GM23248 (cell line): ENCODE measurements around the gene TAP1. TPM values are rescaled to one million over a fixed set of nuclear protein-coding genes. Genes with fewer than 3 reads are reported as not detected.

Experiments used
- DNase-seq: peaks from one replicate; pipeline ENCODE4 v3.0.0-alpha.2; 2015
- H2AFZ ChIP-seq: fragments of 200-600 bp; sonication (generic); 2 replicates; pipeline ENCODE4 v1.6.1; 2016; ENCODE audit warnings: antibody characterized with exemption
- H3F3A ChIP-seq: fragments of 200-600 bp; sonication (generic); 2 replicates; pipeline ENCODE4 v1.6.1; 2016; ENCODE audit warnings: mild to moderate bottlenecking, antibody characterized with exemption, mixed run types; ENCODE audit not compliant: insufficient read depth
- H3K27ac ChIP-seq: fragments of 200-600 bp; sonication (generic); 2 replicates; pipeline ENCODE4 v1.5.1; 2016; ENCODE audit warnings: mild to moderate bottlenecking
- H3K27me3 ChIP-seq: fragments of 200-600 bp; sonication (generic); replicated peaks from 2 replicates; pipeline ENCODE4 v1.6.1; 2016; ENCODE audit warnings: mild to moderate bottlenecking; ENCODE audit not compliant: insufficient read depth
- H3K36me3 ChIP-seq: fragments of 200-600 bp; sonication (generic); 2 replicates; pipeline ENCODE4 v1.6.1; 2016; ENCODE audit warnings: low read depth, mild to moderate bottlenecking
- H3K4me1 ChIP-seq: fragments of 200-600 bp; sonication (generic); 2 replicates; pipeline ENCODE4 v1.6.1; 2016; ENCODE audit warnings: mild to moderate bottlenecking; ENCODE audit not compliant: insufficient read depth
- H3K4me2 ChIP-seq: fragments of 200-600 bp; sonication (generic); one replicate; pipeline ENCODE4 v1.6.1; 2016; ENCODE audit warnings: mild to moderate bottlenecking; ENCODE audit not compliant: unreplicated experiment
- H3K4me3 ChIP-seq: fragments of 200-600 bp; sonication (generic); 2 replicates; pipeline ENCODE4 v1.5.1; 2016; ENCODE audit warnings: mild to moderate bottlenecking
- H3K79me2 ChIP-seq: fragments of 200-600 bp; sonication (generic); 2 replicates; pipeline ENCODE4 v1.6.1; 2016; ENCODE audit warnings: mild to moderate bottlenecking; ENCODE audit not compliant: insufficient read depth
- H3K9ac ChIP-seq: fragments of 200-600 bp; sonication (generic); 2 replicates; pipeline ENCODE4 v1.6.1; 2016; ENCODE audit warnings: mild to moderate bottlenecking
- H3K9me2 ChIP-seq: fragments of 200-600 bp; sonication (generic); 2 replicates; pipeline ENCODE4 v1.6.1; 2016; ENCODE audit warnings: mixed run types, mild to moderate bottlenecking, moderate library complexity; ENCODE audit not compliant: insufficient read depth
- H3K9me3 ChIP-seq: fragments of 200-600 bp; sonication (generic); one replicate; pipeline ENCODE4 v1.6.1; 2017; ENCODE audit warnings: low read depth
- H4K20me1 ChIP-seq: fragments of 200-600 bp; sonication (generic); 2 replicates; pipeline ENCODE4 v1.6.0; 2016; ENCODE audit not compliant: insufficient read depth
- EZH2 ChIP-seq: fragments of 200-600 bp; sonication (generic); IDR thresholded peaks from 2 replicates; pipeline ENCODE4 v1.6.1; 2018; ENCODE audit warnings: antibody characterized with exemption, mild to moderate bottlenecking; ENCODE audit not compliant: insufficient read depth, poor library complexity, severe bottlenecking
- EZH2phosphoT487 ChIP-seq: fragments of 200-600 bp; sonication (generic); IDR thresholded peaks from 2 replicates; pipeline ENCODE4 v1.6.1; 2018; ENCODE audit warnings: antibody characterized with exemption, moderate library complexity, mild to moderate bottlenecking, low read depth; ENCODE audit not compliant: insufficient read depth
- WGBS, 2 experiments: methylation state at CpG; one replicate each; pipeline ENCODE4 v1.1.6; 2015 to 2017; ENCODE audit warnings: low lambda C conversion rate in 2 of 2, low coverage in 1 of 2; ENCODE audit errors: missing lambda C conversion rate in 2 of 2; 5-methylcytosine and 5-hydroxymethylcytosine counted together
- in situ Hi-C: fragments of 300-500 bp; cut with MboI; formaldehyde crosslinking; loops from 2 replicates; pipeline ENCODE4 v1.15.0; 2020
- polyA plus RNA-seq: library from polyadenylated mRNA; unstranded; fragments of >200 nt; fragmentation: Nextera tagmentation; extraction: Ambion mirVana; gene quantifications from 2 replicates; pipeline ENCODE4 v1.2.1, GENCODE V29; 2016
- total RNA-seq: library from RNA; depleted of rRNA; stranded (reverse); fragments of >200 nt; shearing (Covaris generic); gene quantifications from 2 replicates; pipeline ENCODE4 v1.2.3, GENCODE V29; 2014

The TAP1 gene
- total and polyA plus RNA-seq, 2 experiments from 2014 or later: 27.5 to 29.8 TPM

DNA sequence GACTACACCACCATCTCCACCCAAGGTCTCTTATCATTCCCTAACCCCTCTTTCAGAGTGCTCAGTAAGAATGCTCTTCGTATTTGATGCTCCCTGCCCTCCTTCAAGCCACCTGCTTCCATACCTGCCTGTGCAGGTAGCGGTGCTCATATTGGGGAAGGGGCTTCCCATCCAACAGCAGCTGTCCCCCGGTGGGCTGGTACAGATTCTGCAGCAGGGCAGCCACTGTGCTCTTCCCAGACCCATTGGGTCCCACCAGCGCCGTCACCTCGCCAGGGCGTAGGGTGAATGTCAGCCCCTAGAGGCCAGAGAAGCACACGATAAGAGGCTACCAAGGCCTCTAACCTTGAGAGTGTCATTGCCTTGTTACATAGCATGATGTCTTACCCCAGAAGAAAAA, 5.7 kb downstream of the TAP1 start:
- no peak overlapping the region for H3K9ac ChIP-seq
- peaks cover 13% of the 10 kb centered on the region; the same call in 1 of the 2 replicates for H3K36me3 ChIP-seq
- H3K9me3 ChIP-seq: no peaks in the 10 kb centered on the region
- no peaks in the 10 kb centered on the region for H4K20me1 ChIP-seq
- no peak overlapping the region for H3K4me2 ChIP-seq
- TF ChIP-seq EZH2 (no peak), EZH2phosphoT487 (no peak)
- H3K4me3 ChIP-seq: no peak overlapping the region
- no peak overlapping the region for H2AFZ ChIP-seq
- no peaks in the 10 kb centered on the region for H3K9me2 ChIP-seq
- no peak for DNase-seq
- no peaks in the 10 kb centered on the region for H3K27me3 ChIP-seq
- peaks cover 18% of the 10 kb centered on the region; the same call in 1 of the 2 replicates for H3K79me2 ChIP-seq
- in situ Hi-C loops: no loop called here
- WGBS, 2 experiments: 84 to 86% methylated on average over 8 of the region's 8 CpGs
- H3F3A ChIP-seq: peaks cover 15% of the 10 kb centered on the region
- H3K27ac ChIP-seq: no peak overlapping the region
- peaks cover 5% of the 10 kb centered on the region; the same call in 1 of the 2 replicates for H3K4me1 ChIP-seq

DNA sequence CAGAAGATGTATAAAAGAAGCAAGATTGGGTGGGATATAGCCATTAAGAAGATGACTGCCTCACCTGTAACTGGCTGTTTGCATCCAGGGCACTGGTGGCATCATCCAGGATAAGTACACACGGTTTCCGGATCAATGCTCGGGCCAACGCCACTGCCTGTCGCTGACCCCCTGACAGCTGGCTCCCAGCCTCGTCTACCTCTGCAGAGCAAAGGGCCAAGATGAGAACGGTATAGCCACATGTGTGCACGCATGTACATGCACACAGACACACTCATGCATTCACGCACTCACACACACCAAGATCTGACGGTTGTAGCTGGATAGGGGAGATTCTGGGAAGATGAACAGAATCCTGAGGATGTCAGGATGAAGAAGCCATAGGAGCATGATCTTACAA, 6.5 kb downstream of the TAP1 start:
- Histone ChIP-seq H3K27ac (no peak overlapping the region), H3K4me3 (no peak overlapping the region), H3K4me2 (no peak overlapping the region), H3K36me3 (peaks cover 13% of the 10 kb centered on the region; the same call in 1 of the 2 replicates), H4K20me1 (no peaks in the 10 kb centered on the region), H3K9ac (no peak overlapping the region), H3K79me2 (peaks cover 16% of the 10 kb centered on the region; the same call in 1 of the 2 replicates), H3K4me1 (0 out of 2 replicates have a peak, but pooled peaks cover under 1% of the 10 kb centered on the region), H3K9me3 (no peaks in the 10 kb centered on the region), H3K27me3 (no peaks in the 10 kb centered on the region), H3K9me2 (no peaks in the 10 kb centered on the region), H2AFZ (no peak overlapping the region), H3F3A (peaks cover 7% of the 10 kb centered on the region)
- no peak for TF ChIP-seq EZH2
- no peak for TF ChIP-seq EZH2phosphoT487
- 82 to 84% methylated on average over 10 of the region's 10 CpGs for WGBS, 2 experiments
- in situ Hi-C loops: no loop called here
- DNase-seq: no peak

DNA sequence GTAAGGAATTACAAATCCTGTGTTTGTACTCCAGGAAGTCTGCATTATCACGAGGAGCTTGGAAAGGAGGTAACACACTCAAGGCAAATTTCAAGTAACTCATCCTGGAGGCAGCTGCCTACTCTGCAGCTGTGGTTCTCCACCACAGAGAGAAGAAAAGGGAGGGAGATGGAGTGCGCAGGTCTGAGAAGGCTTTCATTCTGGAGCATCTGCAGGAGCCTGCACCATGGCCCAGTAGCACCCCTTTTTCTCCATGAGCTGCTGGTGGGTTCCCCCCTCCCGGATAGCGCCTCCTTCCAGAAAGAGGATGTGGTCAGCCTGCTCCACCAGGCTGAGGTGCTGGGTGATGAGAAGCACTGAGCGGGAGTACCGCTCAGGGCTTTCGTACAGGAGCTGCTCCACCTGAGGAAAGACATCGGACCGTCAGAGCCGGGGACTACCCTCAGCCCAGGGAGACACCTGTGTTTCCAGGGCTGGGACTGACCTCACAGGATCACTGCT, 8.1 kb downstream of the TAP1 start:
- Histone ChIP-seq H3K4me1 (no peaks in the 10 kb centered on the region), H3K9me2 (no peaks in the 10 kb centered on the region), H2AFZ (no peak overlapping the region), H3K36me3 (0 out of 2 replicates have a peak, but pooled peaks cover 9% of the 10 kb centered on the region), H3K4me2 (no peak overlapping the region), H3K9me3 (no peaks in the 10 kb centered on the region), H3K27me3 (no peaks in the 10 kb centered on the region), H3K27ac (no peak overlapping the region), H3K79me2 (peaks cover 2% of the 10 kb centered on the region; the same call in 1 of the 2 replicates), H3K4me3 (no peak overlapping the region), H3K9ac (no peak overlapping the region), H4K20me1 (no peaks in the 10 kb centered on the region), H3F3A (peaks cover under 1% of the 10 kb centered on the region; the same call in 1 of the 2 replicates)
- TF ChIP-seq EZH2 (no peak), EZH2phosphoT487 (no peak)
- 87 to 89% methylated on average over 10 of the region's 10 CpGs for WGBS, 2 experiments
- DNase-seq: no peak
- in situ Hi-C loops: no loop called here

GRCh38 chr6:32844839-32845383, 8.6 kb downstream of the TAP1 start:
- Histone ChIP-seq H3K27ac (no peak overlapping the region), H2AFZ (peak overlapping the region; percentile 91)
- in situ Hi-C loops: no loop called here

More at GRCh38 chr6:32844839-32845383, 8.6 kb downstream of the TAP1 start:
- DNase-seq: no peak
- no peaks in the 10 kb centered on the region for H3K9me3 ChIP-seq
- 0 out of 2 replicates have a peak, but pooled peaks cover 9% of the 10 kb centered on the region for H3K36me3 ChIP-seq
- TF ChIP-seq EZH2phosphoT487 (no peak), EZH2 (no peak)
- peak overlapping the region; percentile 97 for H3K9ac ChIP-seq
- H3K79me2 ChIP-seq: no peaks in the 10 kb centered on the region
- H3K27me3 ChIP-seq: no peaks in the 10 kb centered on the region
- no peaks in the 10 kb centered on the region for H3K4me1 ChIP-seq
- peak overlapping the region; percentile 93 for H3K4me2 ChIP-seq
- peaks cover 6% of the 10 kb centered on the region; the same call in 1 of the 2 replicates for H3F3A ChIP-seq
- peak overlapping the region; percentile 98 for H3K4me3 ChIP-seq
- H4K20me1 ChIP-seq: no peaks in the 10 kb centered on the region
- H3K9me2 ChIP-seq: no peaks in the 10 kb centered on the region
- 45 to 51% methylated on average over 19 of the region's 19 CpGs for WGBS, 2 experiments
